ENCODE measurements around the gene GCNT2.

Gene GCNT2

DNA sequence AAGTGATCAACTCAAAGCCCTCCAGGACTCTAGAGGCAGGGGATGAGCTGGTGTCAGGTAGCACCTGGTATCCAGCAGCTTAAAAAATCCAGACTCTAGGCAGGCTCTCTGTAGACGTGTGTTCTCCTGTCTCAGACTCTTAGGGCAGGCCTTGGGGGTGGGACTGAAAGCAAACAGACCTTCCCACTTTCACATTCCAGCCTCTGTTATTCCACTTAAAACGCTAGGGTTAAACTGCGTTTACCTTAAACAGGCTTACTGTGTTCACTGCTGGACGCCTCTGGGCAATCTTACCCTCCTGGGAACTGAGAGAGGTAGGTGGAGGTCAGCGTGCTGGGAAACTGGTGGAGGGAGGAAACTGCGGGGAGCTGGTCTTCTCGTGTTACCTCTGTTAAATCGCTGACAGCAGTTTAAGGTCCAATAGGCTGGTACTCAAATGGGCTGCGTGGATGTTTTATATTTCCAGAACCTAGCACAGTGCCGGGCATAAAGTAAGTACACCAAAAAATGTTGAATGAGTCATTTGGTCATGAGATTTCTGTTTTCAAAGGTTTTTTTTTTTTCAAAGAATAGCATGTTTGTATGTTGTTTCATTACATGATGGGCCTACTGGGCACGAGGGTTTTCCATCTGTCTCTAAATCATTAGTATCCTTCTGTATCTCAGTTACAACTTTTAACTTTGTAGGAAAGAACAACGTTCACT, at the start of gene GCNT2:
Gene GCNT2 (plus strand): TSS at position 248 of the 705 bp plus-strand sequence. CDS start 7,561 bp downstream, outside the sequence.
- TF ChIP-seq, protein P1, sequence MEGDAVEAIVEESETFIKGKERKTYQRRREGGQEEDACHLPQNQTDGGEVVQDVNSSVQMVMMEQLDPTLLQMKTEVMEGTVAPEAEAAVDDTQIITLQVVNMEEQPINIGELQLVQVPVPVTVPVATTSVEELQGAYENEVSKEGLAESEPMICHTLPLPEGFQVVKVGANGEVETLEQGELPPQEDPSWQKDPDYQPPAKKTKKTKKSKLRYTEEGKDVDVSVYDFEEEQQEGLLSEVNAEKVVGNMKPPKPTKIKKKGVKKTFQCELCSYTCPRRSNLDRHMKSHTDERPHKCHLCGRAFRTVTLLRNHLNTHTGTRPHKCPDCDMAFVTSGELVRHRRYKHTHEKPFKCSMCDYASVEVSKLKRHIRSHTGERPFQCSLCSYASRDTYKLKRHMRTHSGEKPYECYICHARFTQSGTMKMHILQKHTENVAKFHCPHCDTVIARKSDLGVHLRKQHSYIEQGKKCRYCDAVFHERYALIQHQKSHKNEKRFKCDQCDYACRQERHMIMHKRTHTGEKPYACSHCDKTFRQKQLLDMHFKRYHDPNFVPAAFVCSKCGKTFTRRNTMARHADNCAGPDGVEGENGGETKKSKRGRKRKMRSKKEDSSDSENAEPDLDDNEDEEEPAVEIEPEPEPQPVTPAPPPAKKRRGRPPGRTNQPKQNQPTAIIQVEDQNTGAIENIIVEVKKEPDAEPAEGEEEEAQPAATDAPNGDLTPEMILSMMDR (IDR thresholded peaks at IDR 0.05): no peak

DNA sequence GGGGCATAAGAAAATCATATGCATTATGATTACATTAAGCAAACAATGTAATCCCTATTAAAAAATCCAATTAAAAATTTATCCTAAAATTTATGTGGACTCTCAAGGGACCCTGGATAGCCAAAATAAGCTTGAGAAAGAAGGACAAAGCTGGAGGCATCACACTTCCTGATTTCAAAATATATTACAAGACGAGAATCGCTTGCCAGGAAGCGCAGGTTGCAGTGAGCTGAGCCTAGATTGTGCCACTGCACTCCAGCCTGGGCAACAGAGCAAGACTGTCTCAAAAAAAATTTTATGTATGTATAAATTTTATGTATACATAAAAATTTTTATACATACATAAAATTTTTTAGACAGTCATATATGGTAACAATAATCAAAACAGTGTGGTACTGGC, 48.5 kb upstream of the GCNT2 start:
- TF ChIP-seq, protein P1 (IDR thresholded peaks at IDR 0.05): no peak

DNA sequence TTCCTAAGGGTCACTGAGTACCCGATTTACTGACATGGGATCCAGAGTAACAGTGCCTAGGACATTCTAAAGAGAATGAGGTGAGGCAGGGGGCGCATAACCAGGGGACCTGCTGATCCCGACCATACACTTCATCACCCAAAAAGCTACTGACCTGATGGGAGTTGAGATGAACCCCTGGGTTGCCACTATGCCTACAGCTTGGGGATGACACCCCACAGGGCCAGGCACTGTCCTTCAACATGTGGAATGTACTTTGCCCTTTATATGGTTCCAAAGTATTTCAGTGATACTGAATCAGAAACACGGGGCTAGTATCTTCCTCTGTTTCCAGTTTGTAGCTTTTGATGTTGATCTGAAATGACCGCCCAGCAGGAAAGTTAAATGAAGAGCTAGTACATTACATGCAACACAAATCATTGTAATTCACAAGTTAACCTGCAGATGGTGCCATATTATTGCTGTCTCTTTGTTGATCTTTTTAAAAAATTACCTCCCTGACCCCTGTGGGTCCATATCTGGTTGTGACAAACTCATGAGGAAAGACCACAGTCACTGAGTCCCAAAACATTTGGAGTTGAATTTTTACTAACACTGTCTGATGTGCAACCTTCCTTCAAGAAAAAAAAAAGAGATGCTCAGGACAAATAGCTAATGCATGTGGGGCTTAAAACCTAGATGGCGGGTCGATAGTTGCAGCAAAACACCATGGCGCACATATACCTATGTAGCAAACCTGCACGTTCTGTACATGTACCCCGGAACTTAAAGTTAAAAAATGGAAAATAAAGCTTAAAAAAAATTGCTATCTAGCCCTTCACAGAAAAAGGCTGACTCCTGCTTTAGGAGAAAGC, 42.7 kb upstream of the GCNT2 start:
- TF ChIP-seq, protein P1 (IDR thresholded peaks at IDR 0.05): peak; percentile 68

DNA sequence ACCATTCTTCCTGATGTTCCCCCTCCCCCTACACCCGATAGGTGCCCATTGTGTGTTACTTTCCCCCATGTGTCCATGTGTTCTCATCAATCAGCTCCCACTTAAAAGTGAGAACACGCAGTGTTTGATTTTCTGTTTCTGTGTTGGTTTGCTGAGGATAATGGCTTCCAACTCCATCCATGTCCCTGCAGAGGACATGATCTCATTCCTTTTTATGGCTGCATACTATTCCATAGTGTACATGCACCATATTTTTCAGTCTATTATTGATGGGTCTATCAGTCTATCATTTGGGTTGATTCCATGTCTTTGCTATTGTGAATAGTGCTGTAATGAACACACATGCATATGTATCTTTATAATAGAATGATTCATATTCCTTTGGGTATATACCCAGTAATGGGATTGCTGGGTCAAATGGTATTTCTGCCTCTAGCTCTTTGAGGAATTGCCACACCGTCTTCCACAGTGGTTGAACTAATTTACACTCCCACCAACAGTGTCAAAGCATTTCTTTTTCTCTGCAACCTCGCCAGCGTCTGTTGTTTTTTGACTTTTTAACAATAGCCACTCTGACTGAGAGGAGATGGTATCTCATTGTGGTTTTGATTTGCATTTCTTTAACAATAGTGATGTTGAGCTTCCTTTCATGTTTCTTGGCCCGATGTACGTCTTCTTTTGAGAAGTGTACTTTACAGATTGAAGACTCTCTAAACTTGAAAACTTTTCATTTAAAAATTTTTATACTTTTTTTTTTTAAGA, 41.0 kb upstream of the GCNT2 start:
- TF ChIP-seq, protein P1 (IDR thresholded peaks at IDR 0.05): no peak

DNA sequence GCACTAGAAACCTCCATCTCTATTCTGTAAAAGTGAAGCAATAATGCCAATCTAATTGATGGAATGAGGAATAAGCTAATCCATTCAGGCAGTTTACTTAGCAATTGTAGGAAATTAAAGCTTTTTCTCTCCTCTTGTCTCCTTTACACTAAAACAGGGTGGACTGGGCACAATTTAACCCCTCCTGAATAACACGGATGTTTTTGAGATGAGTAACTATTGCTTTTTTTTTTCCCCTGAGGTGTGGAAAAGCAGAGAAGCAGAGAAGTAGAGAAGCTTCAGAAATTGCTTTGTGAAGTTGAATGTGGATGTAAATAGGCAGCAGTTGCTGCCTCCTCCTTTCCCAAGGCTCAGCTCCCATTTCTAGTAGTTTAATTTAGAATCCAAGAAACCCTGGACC, 40.0 kb upstream of the GCNT2 start:
- TF ChIP-seq, protein P1 (IDR thresholded peaks at IDR 0.05): no peak

DNA sequence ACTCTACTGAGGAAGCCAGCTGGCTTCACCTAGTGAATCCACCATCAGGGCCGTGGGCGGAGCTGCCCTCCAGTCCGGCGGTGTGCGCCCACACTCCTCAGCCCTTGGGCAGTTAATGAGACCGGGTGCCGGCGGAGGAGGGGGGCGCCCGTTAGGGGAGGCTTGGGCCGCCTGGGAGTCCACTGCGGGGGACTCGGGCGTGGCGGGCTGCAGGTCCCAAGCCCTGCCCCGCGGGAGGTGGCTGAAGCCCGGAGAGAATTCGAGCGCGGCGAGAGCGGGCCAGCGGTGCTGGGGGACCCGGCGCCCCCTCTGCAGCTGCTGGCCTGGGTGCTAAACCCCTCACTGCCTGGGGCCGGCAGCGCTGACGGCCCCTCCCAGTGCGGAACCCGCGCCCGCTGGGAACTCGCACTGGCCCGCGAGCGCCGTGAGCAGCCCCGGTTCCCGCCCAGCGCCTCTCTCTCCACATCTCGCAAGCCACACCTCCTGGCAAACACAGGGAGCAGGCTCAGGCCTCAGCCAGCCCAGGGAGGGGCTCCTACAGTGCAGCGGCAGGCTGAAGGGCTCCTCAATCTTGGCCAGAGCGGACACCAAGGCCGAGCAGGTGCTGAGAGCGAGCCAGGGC, 38.4 kb upstream of the GCNT2 start:
- TF ChIP-seq, protein P1 (IDR thresholded peaks at IDR 0.05): no peak

DNA sequence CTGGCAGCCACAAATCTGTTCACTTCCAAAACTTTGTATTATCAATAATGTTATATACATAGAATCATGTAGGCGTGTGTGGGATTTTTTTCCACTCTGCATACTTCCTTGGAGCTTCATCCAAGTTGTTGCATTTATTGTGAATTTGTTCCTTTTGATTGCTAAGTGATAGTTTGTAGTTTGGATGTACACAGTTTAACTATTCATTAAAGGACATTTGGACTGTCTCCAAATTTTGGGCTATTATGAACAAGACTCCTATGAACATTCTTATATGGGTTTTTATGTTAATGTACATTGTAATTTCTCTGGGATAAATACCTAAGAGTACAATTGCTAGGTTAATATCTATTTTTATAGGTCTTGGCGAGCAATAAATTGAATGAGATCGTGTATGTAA, 36.2 kb upstream of the GCNT2 start:
- TF ChIP-seq, protein P1 (IDR thresholded peaks at IDR 0.05): no peak
